Activated naive CD4-positive, alpha-beta T cell treated with anti-CD3 and anti-CD28 coated beads, Interleukin-2, amount 50 U/mL, for 24 hours (primary cell): ENCODE measurements around the gene OR52N1.
A peak's percentile ranks its signal among the peaks of the same experiment; 100 is the strongest.

Source experiments
- H3K27ac Mint-ChIP-seq: one replicate; pipeline ENCODE4 v1.8.0; 2021; ENCODE audit warnings: mild to moderate bottlenecking, mixed read lengths
- H3K27me3 Mint-ChIP-seq: one replicate; pipeline ENCODE4 v1.8.0; 2021; ENCODE audit warnings: mixed read lengths
- H3K36me3 Mint-ChIP-seq: one replicate; pipeline ENCODE4 v1.8.0; 2021; ENCODE audit warnings: mixed read lengths
- H3K4me1 Mint-ChIP-seq: one replicate; pipeline ENCODE4 v1.8.0; 2021; ENCODE audit warnings: mixed read lengths
- H3K4me3 Mint-ChIP-seq: one replicate; pipeline ENCODE4 v1.8.0; 2021; ENCODE audit warnings: mild to moderate bottlenecking, mixed read lengths
- H3K9me3 Mint-ChIP-seq: one replicate; pipeline ENCODE4 v1.8.0; 2021; ENCODE audit warnings: mixed read lengths

Gene OR52N1

DNA sequence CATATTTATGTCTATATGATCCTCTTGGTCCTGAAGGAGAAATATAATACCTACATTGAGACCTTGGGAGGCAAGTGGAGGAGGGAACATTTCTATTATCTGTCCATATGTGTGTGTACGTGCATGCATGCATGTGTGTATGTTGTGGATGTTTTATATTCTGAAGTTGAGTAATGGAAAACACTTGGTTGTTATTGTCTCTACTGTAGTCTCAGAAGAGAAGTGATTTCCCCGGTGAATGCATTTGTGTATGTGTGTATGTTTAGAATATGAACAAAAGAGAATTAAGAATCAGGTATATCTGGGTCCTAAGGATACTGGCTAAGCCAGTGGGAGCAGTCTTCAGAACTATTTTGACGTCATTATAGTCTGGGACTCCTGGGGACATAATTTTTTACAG is at the start of gene OR52N1:
Gene OR52N1 (minus strand): TSS at position 101 of the 400 bp plus-strand sequence. CDS start 2,449 bp downstream, outside the sequence.
- Mint-ChIP-seq H3K36me3 (no peaks in the 10 kb centered on the region), H3K4me1 (no peaks in the 10 kb centered on the region), H3K27me3 (peaks cover 10% of the 10 kb centered on the region)

GRCh38 chr11:5837695-5838094 is 46.6 kb upstream of the OR52N1 start:
- no peaks in the 10 kb centered on the region for H3K36me3 Mint-ChIP-seq
- no peaks in the 10 kb centered on the region for H3K9me3 Mint-ChIP-seq
- H3K4me1 Mint-ChIP-seq = no peaks in the 10 kb centered on the region
- H3K27ac Mint-ChIP-seq = no peak overlapping the region
- H3K4me3 Mint-ChIP-seq = no peak overlapping the region
- peaks cover 17% of the 10 kb centered on the region for H3K27me3 Mint-ChIP-seq

More for the DNA sequence above, at the start of gene OR52N1:
- Mint-ChIP-seq H3K27ac (no peak within 1 kb of the TSS), H3K4me3 (no peak within 1 kb of the TSS), H3K9me3 (no peaks in the 10 kb centered on the region)

- H3K9me3 Mint-ChIP-seq = no peaks in the 10 kb centered on the region
- no peak overlapping the region for H3K4me3 Mint-ChIP-seq
- H3K36me3 Mint-ChIP-seq = no peaks in the 10 kb centered on the region
- H3K4me1 Mint-ChIP-seq = no peaks in the 10 kb centered on the region
- no peak overlapping the region for H3K27ac Mint-ChIP-seq
- peaks cover 20% of the 10 kb centered on the region for H3K27me3 Mint-ChIP-seq
Measured at GRCh38 chr11:5833446-5833845, 42.4 kb upstream of the OR52N1 start.

DNA sequence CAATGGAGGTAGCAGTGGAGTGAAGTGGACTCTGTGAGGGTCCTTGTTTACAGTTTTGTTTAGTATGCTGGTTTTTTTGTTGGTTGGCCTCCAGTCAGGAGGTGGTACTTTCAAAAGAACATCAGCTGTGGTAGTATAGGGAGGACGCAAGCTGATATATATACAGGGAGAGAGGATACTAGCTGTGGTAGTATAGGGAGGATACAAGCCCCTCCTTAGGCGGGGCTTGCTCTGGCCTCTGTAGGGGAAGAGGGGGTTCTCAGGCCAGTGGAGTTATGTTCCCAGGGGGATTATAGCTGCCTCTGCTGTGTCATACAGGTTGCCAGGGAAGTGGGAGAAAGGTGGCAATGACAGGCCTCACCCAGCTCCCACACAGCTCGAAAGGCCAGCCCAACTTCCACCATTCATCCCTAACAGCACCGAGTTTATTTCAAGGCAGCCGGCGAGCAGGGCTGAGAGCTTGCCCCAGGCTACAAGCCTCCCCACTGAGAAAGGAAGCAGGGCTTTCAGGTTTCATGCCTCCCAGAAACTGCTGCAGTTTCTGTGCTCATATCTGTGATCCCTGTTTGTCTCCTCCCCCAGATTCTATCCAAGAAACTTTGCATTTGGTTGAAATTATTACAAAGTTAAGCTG is 40.2 kb upstream of the OR52N1 start:
- Mint-ChIP-seq H3K4me3 (no peak overlapping the region), H3K4me1 (no peaks in the 10 kb centered on the region), H3K9me3 (no peaks in the 10 kb centered on the region), H3K36me3 (no peaks in the 10 kb centered on the region), H3K27me3 (peaks cover 14% of the 10 kb centered on the region), H3K27ac (no peak overlapping the region)

- no peaks in the 10 kb centered on the region for H3K36me3 Mint-ChIP-seq
- H3K9me3 Mint-ChIP-seq = no peaks in the 10 kb centered on the region
- no peak overlapping the region for H3K27ac Mint-ChIP-seq
- H3K4me3 Mint-ChIP-seq = peak overlapping the region; percentile 78
- H3K4me1 Mint-ChIP-seq = peaks cover 15% of the 10 kb centered on the region
- H3K27me3 Mint-ChIP-seq = no peaks in the 10 kb centered on the region
Measured at GRCh38 chr11:5818245-5818886, 27.3 kb upstream of the OR52N1 start.

GRCh38 chr11:5815534-5815933 is 24.5 kb upstream of the OR52N1 start:
- peaks cover 15% of the 10 kb centered on the region for H3K4me1 Mint-ChIP-seq
- no peaks in the 10 kb centered on the region for H3K36me3 Mint-ChIP-seq
- no peak overlapping the region for H3K4me3 Mint-ChIP-seq
- no peaks in the 10 kb centered on the region for H3K9me3 Mint-ChIP-seq
- no peaks in the 10 kb centered on the region for H3K27me3 Mint-ChIP-seq
- no peak overlapping the region for H3K27ac Mint-ChIP-seq

DNA sequence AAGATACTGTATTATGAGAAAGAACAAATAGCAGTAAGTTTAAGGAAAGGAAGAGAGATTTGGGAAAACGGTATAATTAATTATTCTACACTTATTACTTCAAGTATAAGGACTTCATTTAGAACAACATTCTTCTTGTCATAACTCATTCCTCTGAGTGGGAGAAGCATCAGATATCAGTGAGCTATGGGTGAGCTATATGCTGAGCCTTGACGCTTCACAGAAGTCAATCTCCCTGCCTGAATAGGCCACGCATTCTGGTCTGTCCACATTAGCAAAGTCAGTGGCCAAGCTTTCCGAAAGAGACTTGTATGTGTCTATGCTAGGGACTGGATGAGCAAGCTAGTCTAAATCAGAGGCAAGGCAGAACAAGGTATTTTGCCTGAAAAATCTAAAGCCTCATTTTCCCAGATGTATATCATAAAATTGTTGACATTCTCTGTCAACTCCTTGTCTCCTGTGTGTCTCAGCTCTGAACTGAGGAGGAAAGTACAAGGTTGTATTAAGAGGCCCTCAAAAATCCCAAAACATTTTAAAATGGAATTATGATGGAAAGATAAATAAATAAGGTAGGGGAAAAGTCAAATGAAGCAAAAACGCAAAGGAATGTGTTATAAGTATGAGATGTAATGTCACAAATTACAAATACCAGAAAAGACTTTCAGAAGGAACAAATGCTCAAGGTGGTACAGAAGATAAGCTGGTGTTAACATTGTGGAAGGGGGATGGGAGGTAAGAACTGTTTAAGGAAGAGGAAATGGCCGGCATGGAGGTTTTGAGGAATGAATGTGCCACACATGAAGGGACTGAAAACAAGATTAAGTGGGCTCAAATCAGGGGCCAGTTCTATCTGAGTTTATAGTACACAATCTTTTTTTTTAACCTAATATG is 19.1 kb upstream of the OR52N1 start:
- Mint-ChIP-seq H3K4me3 (no peak overlapping the region), H3K27ac (no peak overlapping the region), H3K4me1 (peaks cover 11% of the 10 kb centered on the region), H3K27me3 (peaks cover 2% of the 10 kb centered on the region), H3K36me3 (no peaks in the 10 kb centered on the region), H3K9me3 (no peaks in the 10 kb centered on the region)

GRCh38 chr11:5809122-5809519 is 18.1 kb upstream of the OR52N1 start:
- Mint-ChIP-seq H3K4me1 (peaks cover 11% of the 10 kb centered on the region), H3K4me3 (peak overlapping the region; percentile 90), H3K9me3 (peaks cover under 1% of the 10 kb centered on the region), H3K27me3 (peaks cover 2% of the 10 kb centered on the region), H3K36me3 (no peaks in the 10 kb centered on the region), H3K27ac (no peak overlapping the region)

DNA sequence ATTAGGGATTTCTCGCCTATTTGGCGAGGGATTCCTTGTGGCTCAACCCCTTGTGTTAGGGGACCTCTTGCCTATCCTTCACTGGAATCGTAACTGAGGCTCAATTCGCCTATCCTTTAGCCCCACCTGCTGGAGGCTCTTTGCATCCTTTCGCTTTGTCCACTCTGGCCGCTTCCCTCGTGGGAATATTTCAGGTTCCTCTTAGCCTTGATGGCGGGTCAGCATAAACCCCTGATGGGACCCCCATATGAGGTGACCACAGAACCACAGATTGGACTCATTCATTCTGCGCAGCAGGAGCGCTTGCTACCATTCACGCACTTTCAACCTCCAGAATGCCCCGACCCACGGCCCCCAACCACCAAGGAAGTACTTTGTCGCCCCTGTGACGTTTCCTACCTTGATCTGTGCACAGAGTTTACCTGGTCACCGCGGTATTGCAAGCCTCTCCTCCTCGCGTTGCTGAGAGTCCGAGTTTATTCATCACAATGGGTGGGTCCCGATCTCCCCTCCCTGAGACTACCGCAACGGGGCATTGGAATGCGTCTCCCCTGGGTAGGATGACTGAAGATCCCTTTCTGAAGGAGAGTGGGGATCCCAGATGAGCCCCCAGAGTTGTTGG is 17.5 kb upstream of the OR52N1 start, which contains the start of gene OR52N2:
Gene OR52N2 (plus strand): TSS at position 425 of the 622 bp plus-strand sequence. CDS start 11,412 bp downstream, outside the sequence.
- Mint-ChIP-seq H3K27me3 (peaks cover 2% of the 10 kb centered on the region), H3K9me3 (peaks cover 6% of the 10 kb centered on the region), H3K36me3 (no peaks in the 10 kb centered on the region), H3K4me3 (peak within 1 kb of the TSS; percentile 90), H3K4me1 (peaks cover 11% of the 10 kb centered on the region), H3K27ac (no peak within 1 kb of the TSS)

DNA sequence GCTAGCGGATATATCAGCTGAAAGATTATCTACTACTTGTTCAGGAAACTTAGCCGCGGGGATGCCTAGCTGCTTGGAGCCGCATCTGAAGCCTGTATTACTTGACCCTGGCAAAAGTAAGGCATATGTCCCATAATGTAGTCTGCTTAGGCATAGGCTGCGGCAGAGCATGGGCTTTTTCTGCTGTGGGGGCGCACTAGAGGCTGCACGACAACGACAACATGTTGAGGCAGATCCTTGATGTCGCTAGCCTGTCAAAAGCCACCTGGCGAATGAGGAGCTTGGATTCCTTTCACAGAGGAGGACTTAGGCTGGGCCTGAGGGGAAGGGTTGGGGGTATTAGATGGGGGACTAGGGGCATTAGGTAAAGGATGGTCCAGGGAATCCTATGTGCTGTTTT is 16.5 kb upstream of the OR52N1 start:
- peaks cover 9% of the 10 kb centered on the region for H3K27me3 Mint-ChIP-seq
- no peak overlapping the region for H3K27ac Mint-ChIP-seq
- H3K36me3 Mint-ChIP-seq = no peaks in the 10 kb centered on the region
- no peak overlapping the region for H3K4me3 Mint-ChIP-seq
- H3K9me3 Mint-ChIP-seq = peaks cover 13% of the 10 kb centered on the region
- H3K4me1 Mint-ChIP-seq = peaks cover 11% of the 10 kb centered on the region

GRCh38 chr11:5803982-5804381 is 12.9 kb upstream of the OR52N1 start:
- Mint-ChIP-seq H3K9me3 (peaks cover 13% of the 10 kb centered on the region), H3K4me1 (peaks cover 6% of the 10 kb centered on the region), H3K27me3 (peaks cover 13% of the 10 kb centered on the region), H3K36me3 (no peaks in the 10 kb centered on the region), H3K27ac (no peak overlapping the region), H3K4me3 (no peak overlapping the region)

DNA sequence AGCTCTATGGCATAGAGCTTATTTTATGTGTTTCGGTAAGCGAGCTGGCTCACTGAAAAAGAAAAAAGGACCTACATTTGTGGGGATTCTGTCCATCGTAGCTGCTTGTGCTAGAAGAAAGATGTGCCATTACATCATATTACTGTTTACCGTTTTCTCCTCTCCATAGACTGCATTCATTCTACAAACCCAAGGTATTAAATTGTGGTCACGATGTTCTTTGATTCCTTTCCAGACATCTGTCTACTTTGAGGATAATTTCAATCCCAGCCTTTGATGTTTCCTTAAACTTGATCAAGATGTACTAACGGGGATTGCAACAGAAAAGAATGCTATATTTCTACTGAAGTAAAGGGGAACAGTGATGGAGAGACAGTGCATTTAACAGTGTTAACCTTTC is 5.5 kb upstream of the OR52N1 start:
- no peak overlapping the region for H3K4me3 Mint-ChIP-seq
- H3K27ac Mint-ChIP-seq = no peak overlapping the region
- no peaks in the 10 kb centered on the region for H3K36me3 Mint-ChIP-seq
- peaks cover 22% of the 10 kb centered on the region for H3K27me3 Mint-ChIP-seq
- H3K9me3 Mint-ChIP-seq = no peaks in the 10 kb centered on the region
- H3K4me1 Mint-ChIP-seq = no peaks in the 10 kb centered on the region

DNA sequence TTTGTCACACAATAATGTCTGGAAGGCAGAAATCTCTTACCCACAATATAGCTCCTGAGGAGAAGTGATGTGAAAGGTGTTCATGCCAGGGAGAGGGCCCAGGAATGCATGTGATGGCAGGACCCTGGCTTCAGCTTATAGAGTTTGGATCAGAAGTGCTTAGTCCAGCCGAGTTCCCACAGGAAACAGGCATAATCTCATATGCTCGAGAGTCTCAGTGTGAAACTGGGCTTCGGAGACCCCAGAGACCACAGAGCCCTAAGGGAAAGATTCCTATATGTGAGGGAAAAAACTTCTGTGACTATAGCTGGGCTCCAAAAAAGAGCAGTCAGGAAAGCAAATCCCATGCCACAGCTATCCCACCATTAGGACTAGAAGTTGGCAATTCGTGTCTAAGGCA is 7.8 kb downstream of the OR52N1 start, which contains the start of gene OR52N5:
Gene OR52N5 (minus strand): TSS at position 101 of the 400 bp plus-strand sequence. CDS start 4,721 bp downstream, outside the sequence.
- no peaks in the 10 kb centered on the region for H3K9me3 Mint-ChIP-seq
- H3K4me1 Mint-ChIP-seq = peaks cover 6% of the 10 kb centered on the region
- H3K27ac Mint-ChIP-seq = no peak within 1 kb of the TSS
- peaks cover 9% of the 10 kb centered on the region for H3K27me3 Mint-ChIP-seq
- H3K4me3 Mint-ChIP-seq = no peak within 1 kb of the TSS
- no peaks in the 10 kb centered on the region for H3K36me3 Mint-ChIP-seq

GRCh38 chr11:5767056-5767455 is 24.0 kb downstream of the OR52N1 start:
- no peaks in the 10 kb centered on the region for H3K27me3 Mint-ChIP-seq
- no peaks in the 10 kb centered on the region for H3K4me1 Mint-ChIP-seq
- H3K4me3 Mint-ChIP-seq = no peak overlapping the region
- H3K27ac Mint-ChIP-seq = no peak overlapping the region
- no peaks in the 10 kb centered on the region for H3K9me3 Mint-ChIP-seq
- no peaks in the 10 kb centered on the region for H3K36me3 Mint-ChIP-seq

DNA sequence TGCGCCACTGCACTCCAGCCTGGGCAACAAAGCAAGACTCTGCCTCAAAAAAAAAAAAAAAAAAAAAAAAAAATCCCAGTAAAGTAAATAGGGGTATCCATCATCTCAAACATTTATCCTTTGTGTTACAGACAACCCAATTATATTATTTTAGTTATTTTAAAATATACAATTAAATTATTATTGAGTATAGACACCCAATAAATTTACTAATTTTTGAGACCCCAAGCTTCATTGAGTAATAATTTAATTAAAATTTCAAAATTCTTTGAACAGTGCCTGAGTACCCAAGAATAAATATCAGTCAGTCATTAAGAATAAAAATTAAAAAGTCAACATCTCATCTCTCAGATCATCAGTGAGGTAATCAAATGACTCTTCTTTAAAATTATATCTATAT is 37.1 kb downstream of the OR52N1 start, which contains the start of gene OR52N4:
Gene OR52N4 (plus strand): TSS at position 301 of the 400 bp plus-strand sequence. CDS start 498 bp downstream, outside the sequence.
- Mint-ChIP-seq H3K4me3 (no peak within 1 kb of the TSS), H3K27ac (no peak within 1 kb of the TSS)

More for the DNA sequence above, 37.1 kb downstream of the OR52N1 start, which contains the start of gene OR52N4:
- H3K4me1 Mint-ChIP-seq = no peaks in the 10 kb centered on the region
- H3K9me3 Mint-ChIP-seq = no peaks in the 10 kb centered on the region
- H3K36me3 Mint-ChIP-seq = no peaks in the 10 kb centered on the region
- no peaks in the 10 kb centered on the region for H3K27me3 Mint-ChIP-seq
